Measurements from ENCODE around the gene CES2.

DNA sequence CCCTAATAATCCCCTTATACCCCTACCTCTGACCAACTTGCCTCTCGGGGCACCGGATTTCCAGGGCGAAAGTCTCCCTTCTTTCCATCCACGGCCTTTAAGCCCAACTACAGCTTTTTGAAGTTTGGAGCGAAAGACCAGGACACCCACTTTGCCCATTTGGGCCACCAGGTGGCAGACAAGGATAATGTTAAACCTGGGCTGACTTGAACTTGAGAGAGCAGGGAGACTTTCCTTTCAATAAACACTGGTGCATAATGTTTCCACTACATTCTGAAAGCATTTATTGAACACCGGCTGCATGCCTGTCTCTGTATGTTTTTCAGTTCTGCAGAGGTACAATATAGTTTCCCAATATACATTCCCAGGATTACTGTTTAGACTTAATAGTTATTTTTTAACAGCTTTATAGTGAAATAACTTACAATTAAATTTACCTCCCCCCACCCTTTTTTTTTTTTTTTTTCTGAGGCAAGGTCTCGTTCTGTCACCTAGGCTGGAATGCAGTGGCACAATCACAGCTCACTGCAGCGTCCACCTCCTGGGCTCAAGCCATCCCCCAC, 18.9 kb downstream of the CES2 start:
- no peak for TF ChIP-seq POLR2A (IDR thresholded peaks at IDR 0.05; ENCODE audit: low read length)
- no peak for TF ChIP-seq GATA1 (IDR thresholded peaks at IDR 0.05; ENCODE audit: low read depth, low read length)

All from erythroblast (primary cell).